A204.1 (cell line): ENCODE measurements around the gene ERI2.

Experiments
- FAIRE-seq: peaks from 2 replicates; lab custom pipeline; 2012; peaks lifted over from hg19 to GRCh38; lab: Jason Lieb, UNC

The ERI2 gene

GRCh38 chr16:20806168-20807050, at the start of gene ERI2, which contains the start of gene REXO5:
TSS of gene ERI2 (minus strand) at chr16:20806472. CDS start at chr16:20806430, 42 bp downstream.
TSS of gene REXO5 (plus strand) at chr16:20806527. CDS start at chr16:20806954, 427 bp downstream.
- FAIRE-seq, result peak; percentile 85

- no peak for FAIRE-seq
These were observed 48.7 kb upstream of the ERI2 start for GRCh38 chr16:20854963-20855362.

- FAIRE-seq, result no peak
These were observed 47.8 kb upstream of the ERI2 start for GRCh38 chr16:20853981-20854620.

GRCh38 chr16:20853143-20853542, 46.9 kb upstream of the ERI2 start:
- FAIRE-seq, result no peak

- no peak for FAIRE-seq
These were observed 45.3 kb upstream of the ERI2 start for GRCh38 chr16:20851601-20852000.

GRCh38 chr16:20850981-20851380, 44.7 kb upstream of the ERI2 start:
- no peak for FAIRE-seq

- peak; percentile 80 for FAIRE-seq
These were observed 43.5 kb upstream of the ERI2 start for GRCh38 chr16:20849589-20850390.

GRCh38 chr16:20847550-20847949, 41.3 kb upstream of the ERI2 start:
- FAIRE-seq, result no peak

- no peak for FAIRE-seq
These were observed 40.3 kb upstream of the ERI2 start for GRCh38 chr16:20846551-20846950.

GRCh38 chr16:20846030-20846429, 39.8 kb upstream of the ERI2 start:
- FAIRE-seq, result no peak

GRCh38 chr16:20844588-20844987, 38.3 kb upstream of the ERI2 start:
- no peak for FAIRE-seq

GRCh38 chr16:20844054-20844453, 37.8 kb upstream of the ERI2 start:
- FAIRE-seq, result no peak

- FAIRE-seq, result no peak
These were observed 33.2 kb upstream of the ERI2 start for GRCh38 chr16:20839504-20839903.

GRCh38 chr16:20838240-20838639, 32.0 kb upstream of the ERI2 start:
- FAIRE-seq, result no peak

- FAIRE-seq, result no peak
These were observed 26.8 kb upstream of the ERI2 start for GRCh38 chr16:20833086-20833485.

GRCh38 chr16:20830372-20830771, 24.1 kb upstream of the ERI2 start:
- FAIRE-seq, result no peak

- FAIRE-seq, result no peak
These were observed 23.3 kb upstream of the ERI2 start for GRCh38 chr16:20829536-20829935.

GRCh38 chr16:20826039-20826566, 19.8 kb upstream of the ERI2 start:
- no peak for FAIRE-seq

- FAIRE-seq, result no peak
These were observed 16.5 kb upstream of the ERI2 start for GRCh38 chr16:20822521-20823325.

- FAIRE-seq, result no peak
These were observed 15.4 kb upstream of the ERI2 start for GRCh38 chr16:20821682-20822081.

GRCh38 chr16:20818929-20819585, 12.8 kb upstream of the ERI2 start:
- FAIRE-seq, result no peak
